CD14-positive monocyte (primary cell): Measurements from ENCODE around the gene STX8. TPM values are rescaled to one million over a fixed set of nuclear protein-coding genes. Genes with fewer than 3 reads are reported as not detected.

Experiments used
- DNase-seq, 3 donors: peaks; one replicate each; pipeline ENCODE4 v3.0.0-alpha.2; 2011 to 2022
- H2AFZ ChIP-seq: 2 replicates; pipeline ENCODE4 v1.6.0; 2012; ENCODE audit warnings: mild to moderate bottlenecking, low read depth, low read length, inconsistent platforms; ENCODE audit not compliant: insufficient read depth, poor library complexity, severe bottlenecking
- H3K27ac ChIP-seq, 2 donors: 1 replicate in 1 of 2; 2 replicates in 1 of 2; pipeline ENCODE4 v1.5.1; 2012 to 2013; ENCODE audit warnings: low read length in 2 of 2, control low read depth in 1 of 2, inconsistent platforms in 1 of 2, low read depth in 1 of 2, mild to moderate bottlenecking in 1 of 2
- H3K27me3 ChIP-seq, 2 donors: one replicate each; pipeline versions ENCODE4 v1.6.0 to v1.6.1; 2011 to 2013; ENCODE audit warnings: low read length in 2 of 2; ENCODE audit not compliant: control insufficient read depth in 2 of 2, insufficient read depth in 2 of 2
- H3K36me3 ChIP-seq, 2 donors: replicated peaks in 1 of 2; 1 replicate in 1 of 2; 2 replicates in 1 of 2; pipeline versions ENCODE4 v1.5.1 to v1.6.1; 2012 to 2013; ENCODE audit warnings: low read length in 2 of 2, control low read depth in 1 of 2, inconsistent platforms in 1 of 2, mild to moderate bottlenecking in 1 of 2; ENCODE audit not compliant: insufficient read depth in 2 of 2, control insufficient read depth in 1 of 2
- H3K4me1 ChIP-seq, 2 donors: 1 replicate in 1 of 2; 2 replicates in 1 of 2; pipeline versions ENCODE4 v1.5.1 to v1.6.1; 2012 to 2013; ENCODE audit warnings: low read length in 2 of 2, control low read depth in 1 of 2, inconsistent platforms in 1 of 2, mild to moderate bottlenecking in 1 of 2, moderate library complexity in 1 of 2; ENCODE audit not compliant: insufficient read depth in 2 of 2, control insufficient read depth in 1 of 2
- H3K4me2 ChIP-seq: replicated peaks from 2 replicates; pipeline ENCODE3; 2012; ENCODE audit warnings: low read length, moderate library complexity, mild to moderate bottlenecking; ENCODE audit not compliant: poor library complexity, severe bottlenecking; ENCODE audit errors: extremely low read depth
- H3K4me3 ChIP-seq, 3 experiments: fragments of 200-600 bp in 1 of 3; sonication (generic) in 1 of 3; replicated peaks in 1 of 3; 1 replicate in 2 of 3; 2 replicates in 1 of 3; pipeline ENCODE4 v1.5.1; 2011 to 2013; ENCODE audit warnings: low read length in 3 of 3, mild to moderate bottlenecking in 3 of 3, control low read depth in 2 of 3, low read depth in 2 of 3, inconsistent platforms in 1 of 3, moderate library complexity in 1 of 3
- H3K79me2 ChIP-seq: 2 replicates; pipeline ENCODE4 v1.6.0; 2012; ENCODE audit warnings: mild to moderate bottlenecking, control low read depth, inconsistent platforms, low read length, moderate library complexity; ENCODE audit not compliant: insufficient read depth
- H3K9ac ChIP-seq: 2 replicates; pipeline ENCODE4 v1.6.0; 2017; ENCODE audit warnings: low read length, mild to moderate bottlenecking; ENCODE audit not compliant: insufficient read depth, poor library complexity, severe bottlenecking
- H3K9me3 ChIP-seq, 2 donors: replicated peaks in 1 of 2; 1 replicate in 1 of 2; 2 replicates in 1 of 2; pipeline versions ENCODE4 v1.5.1 to v1.6.1; 2012 to 2013; ENCODE audit warnings: low read length in 2 of 2, control low read depth in 1 of 2; ENCODE audit not compliant: control insufficient read depth in 1 of 2, insufficient read depth in 1 of 2
- H4K20me1 ChIP-seq: 2 replicates; pipeline ENCODE4 v1.6.0; 2012; ENCODE audit warnings: mild to moderate bottlenecking, low read length, control low read depth, moderate library complexity; ENCODE audit not compliant: insufficient read depth
- H3K27ac Mint-ChIP-seq, 7 donors: one replicate each; pipeline ENCODE4 v1.8.0; 2020; ENCODE audit warnings: mild to moderate bottlenecking in 7 of 7, mixed read lengths in 7 of 7, moderate library complexity in 6 of 7, inconsistent platforms in 2 of 7
- H3K27me3 Mint-ChIP-seq, 3 donors: one replicate each; pipeline ENCODE4 v1.8.0; 2021 to 2022; ENCODE audit warnings: low read depth in 3 of 3, mild to moderate bottlenecking in 3 of 3, mixed read lengths in 3 of 3, moderate library complexity in 3 of 3, inconsistent platforms in 1 of 3
- H3K36me3 Mint-ChIP-seq, 2 donors: one replicate each; pipeline ENCODE4 v1.8.0; 2020; ENCODE audit warnings: mixed read lengths in 2 of 2, inconsistent platforms in 1 of 2, mild to moderate bottlenecking in 1 of 2
- H3K4me1 Mint-ChIP-seq: one replicate; pipeline ENCODE4 v1.8.0; 2020; ENCODE audit warnings: mild to moderate bottlenecking, mixed read lengths
- H3K4me3 Mint-ChIP-seq, 2 donors: one replicate each; pipeline ENCODE4 v1.8.0; 2020; ENCODE audit warnings: mild to moderate bottlenecking in 2 of 2, mixed read lengths in 2 of 2, moderate library complexity in 1 of 2
- H3K9me3 Mint-ChIP-seq, 7 donors: one replicate each; pipeline ENCODE4 v1.8.0; 2020 to 2022; ENCODE audit warnings: mixed read lengths in 7 of 7, mild to moderate bottlenecking in 6 of 7, moderate library complexity in 6 of 7, inconsistent platforms in 2 of 7
- WGBS: methylation state at CpG from one replicate; pipeline ENCODE4 v1.1.5; 2013; ENCODE audit warnings: missing lambda C conversion rate; ENCODE audit not compliant: insufficient coverage; 5-methylcytosine and 5-hydroxymethylcytosine counted together
- intact Hi-C, 2 donors: fragments of 100-400 bp; cut with micrococcal nuclease; formaldehyde crosslinking; loops; one replicate each; pipeline versions ENCODE4 v1.15.0 to v1.15.1; 2023
- polyA plus RNA-seq, 3 donors: library from polyadenylated mRNA; depleted of rRNA in 1 of 3; unstranded in 2 of 3; stranded (reverse) in 1 of 3; fragments of 300-500 nt in 2 of 3; fragments of >200 nt in 1 of 3; fragmentation: Illumina TruSeq in 2 of 3; gene quantifications; 1 replicate in 2 of 3; 2 replicates in 1 of 3; pipeline ENCODE4 v1.2.3, GENCODE V29; 2012 to 2021
- TF ChIP-seq, protein P1 (sequence below): fragments of 200-600 bp; IDR thresholded peaks from one replicate; pipeline ENCODE4 v1.8.0; 2022; ENCODE audit warnings: antibody characterized with exemption, mild to moderate bottlenecking

The STX8 gene
- polyA plus RNA-seq, 3 donors = 44.4 to 170 (median 142) TPM

DNA sequence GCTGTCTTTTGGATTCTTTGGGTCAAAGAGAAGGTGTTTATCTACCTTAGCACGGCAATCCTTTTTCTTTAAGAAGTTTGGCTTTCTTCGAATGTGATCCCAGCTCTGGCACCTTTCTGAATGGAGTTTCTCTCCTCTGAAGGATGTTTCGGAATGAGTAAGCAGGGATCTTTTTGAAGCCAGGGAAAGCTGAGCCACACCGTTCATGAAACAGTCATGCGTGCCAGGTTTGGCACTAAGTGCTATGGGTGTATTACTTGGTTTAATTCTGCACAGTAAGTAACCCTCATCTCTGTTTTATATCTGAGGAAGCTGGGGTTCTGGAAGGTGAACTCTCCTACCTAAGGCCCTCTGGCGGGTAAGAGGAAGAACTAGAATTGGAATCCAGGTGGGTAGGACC, 319.8 kb downstream of the STX8 start:
- intact Hi-C loops = no loop called here
- Histone ChIP-seq H3K79me2 (no peaks in the 10 kb centered on the region), H3K4me3 (no peak overlapping the region), H3K4me2 (no peak overlapping the region), H3K27ac (no peak overlapping the region), H3K9me3 (no peaks in the 10 kb centered on the region), H3K27me3 (no peaks in the 10 kb centered on the region), H3K4me1 (no peaks in the 10 kb centered on the region), H2AFZ (no peak overlapping the region), H3K36me3 (no peaks in the 10 kb centered on the region), H4K20me1 (no peaks in the 10 kb centered on the region), H3K9ac (no peak overlapping the region)
- H3K27me3 Mint-ChIP-seq = peaks cover 0 to 2% (median 0%) of the 10 kb centered on the region in 3 donors
- no peak overlapping the region for H3K4me3 Mint-ChIP-seq
- H3K36me3 Mint-ChIP-seq = peaks cover 3 to 11% of the 10 kb centered on the region in 2 donors
- no peak for DNase-seq
- peaks cover 8% of the 10 kb centered on the region for H3K4me1 Mint-ChIP-seq
- peaks cover 0 to 2% (median 0%) of the 10 kb centered on the region in 7 donors for H3K9me3 Mint-ChIP-seq
- TF ChIP-seq, protein P1, sequence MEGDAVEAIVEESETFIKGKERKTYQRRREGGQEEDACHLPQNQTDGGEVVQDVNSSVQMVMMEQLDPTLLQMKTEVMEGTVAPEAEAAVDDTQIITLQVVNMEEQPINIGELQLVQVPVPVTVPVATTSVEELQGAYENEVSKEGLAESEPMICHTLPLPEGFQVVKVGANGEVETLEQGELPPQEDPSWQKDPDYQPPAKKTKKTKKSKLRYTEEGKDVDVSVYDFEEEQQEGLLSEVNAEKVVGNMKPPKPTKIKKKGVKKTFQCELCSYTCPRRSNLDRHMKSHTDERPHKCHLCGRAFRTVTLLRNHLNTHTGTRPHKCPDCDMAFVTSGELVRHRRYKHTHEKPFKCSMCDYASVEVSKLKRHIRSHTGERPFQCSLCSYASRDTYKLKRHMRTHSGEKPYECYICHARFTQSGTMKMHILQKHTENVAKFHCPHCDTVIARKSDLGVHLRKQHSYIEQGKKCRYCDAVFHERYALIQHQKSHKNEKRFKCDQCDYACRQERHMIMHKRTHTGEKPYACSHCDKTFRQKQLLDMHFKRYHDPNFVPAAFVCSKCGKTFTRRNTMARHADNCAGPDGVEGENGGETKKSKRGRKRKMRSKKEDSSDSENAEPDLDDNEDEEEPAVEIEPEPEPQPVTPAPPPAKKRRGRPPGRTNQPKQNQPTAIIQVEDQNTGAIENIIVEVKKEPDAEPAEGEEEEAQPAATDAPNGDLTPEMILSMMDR = no peak
- 94% methylated on average over 3 of the region's 6 CpGs for WGBS
- no peak overlapping the region for H3K27ac Mint-ChIP-seq

DNA sequence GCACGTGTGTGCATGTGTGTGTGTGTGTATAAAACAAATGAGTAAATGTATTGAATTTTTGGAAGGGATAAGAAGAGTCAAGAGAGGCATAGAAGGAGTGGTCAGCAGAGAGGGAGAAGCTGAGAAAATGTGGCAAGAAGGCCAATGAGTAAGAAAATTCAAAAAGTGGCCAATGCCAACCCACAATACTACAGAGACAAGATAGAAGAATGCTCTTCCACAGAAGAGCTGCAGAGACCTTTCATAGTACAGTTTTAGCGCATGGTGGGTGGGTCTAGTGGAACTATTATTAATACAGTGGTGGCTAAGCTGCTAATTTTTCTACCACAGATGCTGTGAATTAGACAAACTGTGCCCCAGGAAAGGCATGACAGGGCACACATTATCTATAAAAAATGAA, 320.8 kb downstream of the STX8 start:
- peaks cover 0 to 2% (median 0%) of the 10 kb centered on the region in 7 donors for H3K9me3 Mint-ChIP-seq
- WGBS = 100% methylated on average over 1 of the region's 2 CpGs

More for the DNA sequence above, 320.8 kb downstream of the STX8 start:
- Histone ChIP-seq H3K27me3 (no peaks in the 10 kb centered on the region), H3K4me1 (no peaks in the 10 kb centered on the region), H3K4me2 (no peak overlapping the region), H2AFZ (no peak overlapping the region), H4K20me1 (no peaks in the 10 kb centered on the region), H3K79me2 (no peaks in the 10 kb centered on the region), H3K9me3 (no peaks in the 10 kb centered on the region), H3K27ac (no peak overlapping the region), H3K36me3 (no peaks in the 10 kb centered on the region), H3K9ac (no peak overlapping the region), H3K4me3 (no peak overlapping the region)
- H3K36me3 Mint-ChIP-seq = peaks cover 10 to 15% of the 10 kb centered on the region in 2 donors
- TF ChIP-seq, protein P1 = no peak
- H3K4me1 Mint-ChIP-seq = peaks cover 8% of the 10 kb centered on the region
- no peak for DNase-seq
- H3K27me3 Mint-ChIP-seq = no peaks in the 10 kb centered on the region
- H3K4me3 Mint-ChIP-seq = no peak overlapping the region
- intact Hi-C loops = no loop called here
- H3K27ac Mint-ChIP-seq = no peak overlapping the region
